SK-N-SH (cell line): Measurements from ENCODE around the gene KRT17. TPM values are rescaled to one million over a fixed set of nuclear protein-coding genes. Genes with fewer than 3 reads are reported as not detected.

Experiments used
- CHD2 ChIP-seq: fragments of 150-350 bp; IDR thresholded peaks from 2 replicates; pipeline ENCODE4 v1.6.1; 2018; ENCODE audit warnings: low read length; ENCODE audit not compliant: partially characterized antibody
- EP300 ChIP-seq, 2 experiments: IDR thresholded peaks; 2 replicates each; pipeline versions ENCODE4 v1.4.0 to v1.6.1; 2012; ENCODE audit warnings: borderline replicate concordance in 1 of 2, low read depth in 1 of 2, low read length in 1 of 2
- FOSL2 ChIP-seq: IDR thresholded peaks from 2 replicates; pipeline ENCODE4 v1.4.0; 2012; ENCODE audit warnings: low read depth, mild to moderate bottlenecking, moderate library complexity, borderline replicate concordance
- FOXJ3 ChIP-seq: sonication (generic); formaldehyde crosslinking; IDR thresholded peaks from 2 replicates; pipeline ENCODE4 v1.5.1; 2020; ENCODE audit warnings: mild to moderate bottlenecking, missing genetic modification reagents
- JUND ChIP-seq: IDR thresholded peaks from 2 replicates; pipeline ENCODE4 v1.4.0; 2012
- MAX ChIP-seq: IDR thresholded peaks from 2 replicates; pipeline ENCODE4 v1.4.0; 2012; ENCODE audit warnings: low read depth
- PBX3 ChIP-seq: IDR thresholded peaks from 2 replicates; pipeline ENCODE4; 2012
- RXRA ChIP-seq: IDR thresholded peaks from 2 replicates; pipeline ENCODE4 v1.4.0; 2012; ENCODE audit warnings: low read depth, mild to moderate bottlenecking, borderline replicate concordance
- SIN3A ChIP-seq: IDR thresholded peaks from 2 replicates; pipeline ENCODE4 v1.6.1; 2012; ENCODE audit warnings: low read depth, mild to moderate bottlenecking, low read length, moderate library complexity, borderline replicate concordance
- USF1 ChIP-seq: IDR thresholded peaks from 2 replicates; pipeline ENCODE4 v1.4.0; 2012; ENCODE audit warnings: low read depth, borderline replicate concordance
- USF2 ChIP-seq: fragments of 150-350 bp; IDR thresholded peaks from 2 replicates; pipeline ENCODE4 v1.6.1; 2017; ENCODE audit warnings: antibody characterized with exemption, low read length, low read depth, borderline replicate concordance
- ZBTB33 ChIP-seq: IDR thresholded peaks from 2 replicates; pipeline ENCODE4 v1.4.0; 2012; ENCODE audit warnings: low read depth, borderline replicate concordance
- polyA plus RNA-seq, 3 experiments: library from polyadenylated mRNA; depleted of rRNA; stranded (reverse); fragments of >200 nt; gene quantifications; 2 replicates each; pipeline ENCODE4 v1.2.3, GENCODE V29; 2012

Gene KRT17
- polyA plus RNA-seq, 1 of the 3 experiments (the other 2 are of a cell fraction) = 0.39 TPM

GRCh38 chr17:41665566-41666236 lies 41.3 kb upstream of the KRT17 start (continued):
- no peak; the same call in 1 of the 2 replicates for TF ChIP-seq SIN3A
- no peak for TF ChIP-seq USF2
- peak; percentile 52 for TF ChIP-seq CHD2
- no peak for TF ChIP-seq FOSL2
- no peak for TF ChIP-seq USF1
- TF ChIP-seq EP300 (IDR thresholded peaks at IDR 0.05; ENCODE audit: borderline replicate concordance in 1 of 2, low read depth in 1 of 2, low read length in 1 of 2) = no peak
- TF ChIP-seq RXRA = no peak
- no peak for TF ChIP-seq PBX3
- no peak for TF ChIP-seq FOXJ3 (CRISPR knock-in tag)
- TF ChIP-seq MAX = peak; percentile 54; the same call in 1 of the 2 replicates
- TF ChIP-seq JUND = no peak
- TF ChIP-seq ZBTB33 = no peak
